ENCODE measurements around the gene DNAAF9. TPM values are rescaled to one million over a fixed set of nuclear protein-coding genes. Genes with fewer than 3 reads are reported as not detected.
"Not testable (repeated sequence)": the region's sequence is repeated elsewhere in the genome, so short reads cannot be mapped to it uniquely, and the experiment has no call there.

Gene DNAAF9
- total RNA-seq, 1 donor from 2014 or later = 14.1 TPM

- H4K20me1 ChIP-seq (ENCODE audit: low read depth) = no peaks in the 10 kb centered on the region
- no peaks in the 10 kb centered on the region for H3K27me3 Mint-ChIP-seq (ENCODE audit: insufficient read depth, low read depth)
- DNase-seq (ENCODE audit: low spot score) = no peak
- H2AFZ ChIP-seq (replicated peaks) = peak overlapping the region; percentile 68
- no peak overlapping the region for H3K9ac ChIP-seq
- H3K4me3 Mint-ChIP-seq = no peak overlapping the region
- H3K36me3 Mint-ChIP-seq = no peaks in the 10 kb centered on the region
- no peaks in the 10 kb centered on the region for H3K9me3 ChIP-seq (ENCODE audit: low read depth)
- H3K4me1 Mint-ChIP-seq = no peaks in the 10 kb centered on the region
- TF ChIP-seq EZH2 (IDR thresholded peaks at IDR 0.05) = no peak
- TF ChIP-seq EZH2phosphoT487 (IDR thresholded peaks at IDR 0.05) = no peak
- no peak for TF ChIP-seq CTCF (IDR thresholded peaks at IDR 0.05)
- H3K4me3 ChIP-seq = no peak overlapping the region
- H3K4me2 ChIP-seq = no peak overlapping the region
- no peak overlapping the region for H3K27ac ChIP-seq
- H3K27me3 ChIP-seq = no peaks in the 10 kb centered on the region
- no peaks in the 10 kb centered on the region for H3K9me3 Mint-ChIP-seq
- H3K79me2 ChIP-seq (ENCODE audit: low read depth) = no peaks in the 10 kb centered on the region
- no peaks in the 10 kb centered on the region for H3K36me3 ChIP-seq
- peaks cover 7% of the 10 kb centered on the region for H3K4me1 ChIP-seq
- H3K27ac Mint-ChIP-seq = no peak overlapping the region
- H3F3A ChIP-seq (ENCODE audit: low read depth) = peaks cover 20% of the 10 kb centered on the region
Measured at GRCh38 chr20:3420211-3420707, 12.8 kb upstream of the DNAAF9 start.

- H3K36me3 ChIP-seq; H3K4me3 Mint-ChIP-seq; H3K79me2 ChIP-seq (ENCODE audit: low read depth); H3K9ac ChIP-seq; H3K27me3 ChIP-seq; H2AFZ ChIP-seq (replicated peaks); H4K20me1 ChIP-seq (ENCODE audit: low read depth); H3K4me1 Mint-ChIP-seq; H3K4me1 ChIP-seq; H3K4me3 ChIP-seq; H3K27ac ChIP-seq; H3K36me3 Mint-ChIP-seq; H3K4me2 ChIP-seq; DNase-seq (ENCODE audit: low spot score); H3K27me3 Mint-ChIP-seq (ENCODE audit: insufficient read depth, low read depth); H3K9me3 Mint-ChIP-seq; H3K27ac Mint-ChIP-seq; H3K9me3 ChIP-seq (ENCODE audit: low read depth): not testable (repeated sequence)
- peaks cover 15% of the 10 kb centered on the region for H3F3A ChIP-seq (ENCODE audit: low read depth)
Measured at GRCh38 chr20:3418161-3418560, 10.7 kb upstream of the DNAAF9 start.

GRCh38 chr20:3414122-3414521, 6.7 kb upstream of the DNAAF9 start:
- no peaks in the 10 kb centered on the region for H3K9me3 ChIP-seq (ENCODE audit: low read depth)
- H3K4me2 ChIP-seq = no peak overlapping the region
- H4K20me1 ChIP-seq (ENCODE audit: low read depth) = no peaks in the 10 kb centered on the region
- H3K36me3 ChIP-seq = no peaks in the 10 kb centered on the region
- no peak overlapping the region for H3K27ac Mint-ChIP-seq
- no peaks in the 10 kb centered on the region for H3K4me1 Mint-ChIP-seq
- no peaks in the 10 kb centered on the region for H3K27me3 ChIP-seq
- H3K27me3 Mint-ChIP-seq (ENCODE audit: insufficient read depth, low read depth) = no peaks in the 10 kb centered on the region
- DNase-seq (ENCODE audit: low spot score) = no peak
- H3K27ac ChIP-seq = no peak overlapping the region
- no peaks in the 10 kb centered on the region for H3F3A ChIP-seq (ENCODE audit: low read depth)
- no peak overlapping the region for H3K4me3 Mint-ChIP-seq
- no peak overlapping the region for H3K9ac ChIP-seq
- H2AFZ ChIP-seq (replicated peaks) = no peak overlapping the region
- no peaks in the 10 kb centered on the region for H3K36me3 Mint-ChIP-seq
- H3K9me3 Mint-ChIP-seq = no peaks in the 10 kb centered on the region
- TF ChIP-seq CTCF (IDR thresholded peaks at IDR 0.05) (no peak), EZH2phosphoT487 (IDR thresholded peaks at IDR 0.05) (no peak), EZH2 (IDR thresholded peaks at IDR 0.05) (no peak)
- no peaks in the 10 kb centered on the region for H3K4me1 ChIP-seq
- no peak overlapping the region for H3K4me3 ChIP-seq
- no peaks in the 10 kb centered on the region for H3K79me2 ChIP-seq (ENCODE audit: low read depth)

GRCh38 chr20:3413393-3413889, 6.0 kb upstream of the DNAAF9 start:
- Mint-ChIP-seq H3K36me3 (no peaks in the 10 kb centered on the region), H3K27ac (no peak overlapping the region), H3K4me1 (peaks cover 4% of the 10 kb centered on the region), H3K27me3 (ENCODE audit: insufficient read depth, low read depth) (no peaks in the 10 kb centered on the region), H3K9me3 (no peaks in the 10 kb centered on the region), H3K4me3 (no peak overlapping the region)
- no peaks in the 10 kb centered on the region for H3K79me2 ChIP-seq (ENCODE audit: low read depth)
- H3K9me3 ChIP-seq (ENCODE audit: low read depth) = no peaks in the 10 kb centered on the region
- no peak overlapping the region for H3K4me3 ChIP-seq
- DNase-seq (ENCODE audit: low spot score) = no peak
- H2AFZ ChIP-seq (replicated peaks) = no peak overlapping the region
- no peaks in the 10 kb centered on the region for H3K27me3 ChIP-seq
- no peak overlapping the region for H3K9ac ChIP-seq
- H3K4me1 ChIP-seq = no peaks in the 10 kb centered on the region
- no peak overlapping the region for H3K27ac ChIP-seq
- H3K36me3 ChIP-seq = no peaks in the 10 kb centered on the region
- peaks cover under 1% of the 10 kb centered on the region for H3F3A ChIP-seq (ENCODE audit: low read depth)
- TF ChIP-seq CTCF (IDR thresholded peaks at IDR 0.05) (no peak), EZH2phosphoT487 (IDR thresholded peaks at IDR 0.05) (no peak), EZH2 (IDR thresholded peaks at IDR 0.05) (no peak)
- H3K4me2 ChIP-seq = no peak overlapping the region
- no peaks in the 10 kb centered on the region for H4K20me1 ChIP-seq (ENCODE audit: low read depth)

Measured in neural progenitor cell (in vitro differentiated cells).